HCT116 (cell line): ENCODE results near the gene SUPT3H.

Source experiments
- SIN3A ChIP-seq: IDR thresholded peaks from 2 replicates; pipeline ENCODE4 v1.6.1; 2012; ENCODE audit warnings: low read depth
- TF ChIP-seq, protein P1 (sequence below), 3 experiments: fragments of 200-600 bp in 1 of 3; sonication (generic) in 1 of 3; IDR thresholded peaks in 2 of 3; conservative IDR thresholded peaks in 1 of 3; 2 replicates each; pipeline ENCODE4 v1.5.1; 2012 to 2017; ENCODE audit warnings: low read depth in 2 of 3, low read length in 2 of 3, antibody characterized with exemption in 1 of 3, borderline replicate concordance in 1 of 3, control low read depth in 1 of 3, mild to moderate bottlenecking in 1 of 3, mixed read lengths in 1 of 3, mixed run types in 1 of 3, moderate library complexity in 1 of 3; ENCODE audit not compliant: insufficient read depth in 1 of 3

DNA sequence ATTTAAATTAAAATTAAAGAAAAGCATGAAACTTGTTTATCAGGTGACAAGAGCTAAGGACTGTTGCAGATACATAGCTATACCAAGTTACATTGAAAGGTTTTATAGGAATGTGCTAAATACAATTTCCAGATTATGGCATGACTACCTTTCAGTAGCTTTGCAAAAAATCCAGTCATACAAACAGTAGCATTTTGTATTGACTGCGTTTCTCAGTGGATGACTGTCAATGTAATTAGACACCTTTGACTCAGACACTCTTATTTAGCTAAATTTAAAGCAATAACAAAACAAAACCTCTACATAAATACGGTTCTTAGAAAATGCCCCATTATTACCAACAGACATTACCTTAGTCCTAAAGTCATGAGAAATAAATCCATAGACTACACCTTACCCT is 325.4 kb downstream of the SUPT3H start:
- TF ChIP-seq SIN3A = no peak
- TF ChIP-seq, protein P1, sequence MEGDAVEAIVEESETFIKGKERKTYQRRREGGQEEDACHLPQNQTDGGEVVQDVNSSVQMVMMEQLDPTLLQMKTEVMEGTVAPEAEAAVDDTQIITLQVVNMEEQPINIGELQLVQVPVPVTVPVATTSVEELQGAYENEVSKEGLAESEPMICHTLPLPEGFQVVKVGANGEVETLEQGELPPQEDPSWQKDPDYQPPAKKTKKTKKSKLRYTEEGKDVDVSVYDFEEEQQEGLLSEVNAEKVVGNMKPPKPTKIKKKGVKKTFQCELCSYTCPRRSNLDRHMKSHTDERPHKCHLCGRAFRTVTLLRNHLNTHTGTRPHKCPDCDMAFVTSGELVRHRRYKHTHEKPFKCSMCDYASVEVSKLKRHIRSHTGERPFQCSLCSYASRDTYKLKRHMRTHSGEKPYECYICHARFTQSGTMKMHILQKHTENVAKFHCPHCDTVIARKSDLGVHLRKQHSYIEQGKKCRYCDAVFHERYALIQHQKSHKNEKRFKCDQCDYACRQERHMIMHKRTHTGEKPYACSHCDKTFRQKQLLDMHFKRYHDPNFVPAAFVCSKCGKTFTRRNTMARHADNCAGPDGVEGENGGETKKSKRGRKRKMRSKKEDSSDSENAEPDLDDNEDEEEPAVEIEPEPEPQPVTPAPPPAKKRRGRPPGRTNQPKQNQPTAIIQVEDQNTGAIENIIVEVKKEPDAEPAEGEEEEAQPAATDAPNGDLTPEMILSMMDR (IDR thresholded peaks at IDR 0.05 in 2 of 3, conservative IDR thresholded peaks at IDR 0.05 in 1 of 3; ENCODE audit: borderline replicate concordance in 1 of 3, insufficient read depth in 1 of 3, low read depth in 2 of 3, low read length in 2 of 3) = no peak
